Smooth muscle cell of the brain vasculature (primary cell): ENCODE data around the gene CCDC9B.

Experiments
- DNase-seq: peaks from one replicate; pipeline ENCODE4 v3.0.0-alpha.2; 2012; ENCODE audit warnings: low read depth, low spot score

The CCDC9B gene

GRCh38 chr15:40340740-40341400 is at the start of gene CCDC9B:
Gene CCDC9B (minus strand): TSS chr15:40340939. CDS start chr15:40340819, 120 bp downstream.
- peak; percentile 58 for DNase-seq

- no peak for DNase-seq
Observed at GRCh38 chr15:40389824-40390595, 49.3 kb upstream of the CCDC9B start.

GRCh38 chr15:40388941-40389823 is 48.4 kb upstream of the CCDC9B start:
- DNase-seq: no peak

GRCh38 chr15:40386480-40386879 is 45.7 kb upstream of the CCDC9B start:
- DNase-seq: no peak

GRCh38 chr15:40382580-40383456 is 42.1 kb upstream of the CCDC9B start, which contains the start of gene KNSTRN:
Gene KNSTRN (plus strand): TSS chr15:40382721. CDS start chr15:40382836, 115 bp downstream.
- peak; percentile 82 for DNase-seq

GRCh38 chr15:40381818-40382529 is 41.2 kb upstream of the CCDC9B start:
- DNase-seq: no peak

- DNase-seq: no peak
Observed at GRCh38 chr15:40380636-40381035, 39.9 kb upstream of the CCDC9B start.

GRCh38 chr15:40379853-40380252 is 39.1 kb upstream of the CCDC9B start:
- DNase-seq: peak; percentile 45

- no peak for DNase-seq
Observed at GRCh38 chr15:40379374-40379773, 38.6 kb upstream of the CCDC9B start.

GRCh38 chr15:40377606-40378005 is 36.9 kb upstream of the CCDC9B start:
- DNase-seq: no peak

- DNase-seq: no peak
Observed at GRCh38 chr15:40372981-40373380, 32.2 kb upstream of the CCDC9B start.

GRCh38 chr15:40369971-40370370 is 29.2 kb upstream of the CCDC9B start:
- no peak for DNase-seq

GRCh38 chr15:40369474-40369869 is 28.7 kb upstream of the CCDC9B start:
- DNase-seq: no peak

GRCh38 chr15:40368719-40369473 is 28.2 kb upstream of the CCDC9B start:
- no peak for DNase-seq

- DNase-seq: peak; percentile 36
Observed at GRCh38 chr15:40367686-40368611, 27.2 kb upstream of the CCDC9B start.

GRCh38 chr15:40367371-40367685 is 26.6 kb upstream of the CCDC9B start:
- DNase-seq: no peak

GRCh38 chr15:40366457-40367370 is 26.0 kb upstream of the CCDC9B start:
- DNase-seq: no peak
